RWPE1 (cell line): Measurements from ENCODE around the gene ICOS.
"Not testable (repeated sequence)": the region's sequence is repeated elsewhere in the genome, so short reads cannot be mapped to it uniquely, and the experiment has no call there.

Experiments used
- CTCF ChIA-PET: fragments of 350-600 bp; sonication (Branson Sonifier 250); formaldehyde crosslinking; extraction: SDS; loops from one replicate; lab custom pipeline; 2021; lab: Yijun Ruan, JAX
- POLR2A ChIA-PET: fragments of 400-600 bp; formaldehyde crosslinking; extraction: SDS; loops from one replicate; lab custom pipeline; 2020; ENCODE audit warnings: antibody characterized with exemption; ENCODE audit not compliant: low non-redundant PET; lab: Yijun Ruan, JAX
- DNase-seq: peaks from one replicate; pipeline ENCODE4 v3.0.0; 2012; ENCODE audit warnings: low spot score
- H3K27ac ChIP-seq: fragments of 450-650 bp; 2 replicates; pipeline ENCODE4 v1.5.1; 2017
- CTCF ChIP-seq: fragments of 450-650 bp; conservative IDR thresholded peaks from 2 replicates; pipeline ENCODE4 v1.5.1; 2017; ENCODE audit warnings: low read depth, mild to moderate bottlenecking

The ICOS gene

GRCh38 chr2:203973676-203974075, 37.1 kb downstream of the ICOS start:
- no peak for TF ChIP-seq CTCF
- ChIA-PET POLR2A (no interaction called here), CTCF (no interaction called here)
- H3K27ac ChIP-seq: no peak overlapping the region
- DNase-seq: no peak

GRCh38 chr2:203975912-203976311, 39.3 kb downstream of the ICOS start:
- DNase-seq: no peak
- POLR2A ChIA-PET: no interaction called here
- TF ChIP-seq CTCF: no peak
- CTCF ChIA-PET: interaction anchor here (0.6 kb wide), 1 partner anchor 12 kb away, joined by 3 read pairs; no protein-coding TSS in a partner anchor
- no peak overlapping the region for H3K27ac ChIP-seq

- ChIA-PET POLR2A (no interaction called here), CTCF (no interaction called here)
- H3K27ac ChIP-seq: no peak overlapping the region
Measured at GRCh38 chr2:203982276-203982675, 45.7 kb downstream of the ICOS start.

GRCh38 chr2:203983064-203983715, 46.6 kb downstream of the ICOS start:
- CTCF ChIA-PET: no interaction called here

More at GRCh38 chr2:203982276-203982675, 45.7 kb downstream of the ICOS start:
- no peak for TF ChIP-seq CTCF
- no peak for DNase-seq

GRCh38 chr2:203985978-203986377, 49.4 kb downstream of the ICOS start:
- POLR2A ChIA-PET, DNase-seq, H3K27ac ChIP-seq, CTCF ChIA-PET: not testable (repeated sequence)

More at GRCh38 chr2:203983064-203983715, 46.6 kb downstream of the ICOS start:
- no peak for TF ChIP-seq CTCF
- no peak for DNase-seq
- POLR2A ChIA-PET: no interaction called here
- H3K27ac ChIP-seq: no peak overlapping the region

GRCh38 chr2:203987959-203988358, 51.4 kb downstream of the ICOS start:
- ChIA-PET POLR2A (no interaction called here), CTCF (no interaction called here)
- TF ChIP-seq CTCF: no peak
- no peak overlapping the region for H3K27ac ChIP-seq
- DNase-seq: no peak

GRCh38 chr2:203988500-203989260, 52.1 kb downstream of the ICOS start:
- no peak for DNase-seq
- no peak overlapping the region for H3K27ac ChIP-seq
- no peak for TF ChIP-seq CTCF
- ChIA-PET POLR2A (no interaction called here), CTCF (interaction anchor here (0.9 kb wide), 1 partner anchor 151 kb away, joined by 7 read pairs; no protein-coding TSS in a partner anchor)
